Gastroesophageal sphincter (tissue), 4 donors: ENCODE data around the gene PLEKHO2. TPM values are rescaled to one million over a fixed set of nuclear protein-coding genes. Genes with fewer than 3 reads are reported as not detected.

Source experiments
- ATAC-seq: fragments of 150-250 bp; one replicate; pipeline ENCODE4 v1.9.1; 2016; ENCODE audit warnings: mild to moderate bottlenecking, moderate library complexity
- H3K27ac ChIP-seq, 4 donors: fragments of 200-600 bp; sonication (generic) in 3 of 4; 1 replicate in 3 of 4; 2 replicates in 1 of 4; pipeline ENCODE4 v1.5.1; 2016 to 2019
- H3K27me3 ChIP-seq: fragments of 200-600 bp; sonication (generic); one replicate; pipeline ENCODE4 v1.5.1; 2019
- H3K36me3 ChIP-seq, 2 donors: fragments of 200-600 bp; sonication (generic); one replicate each; pipeline ENCODE4 v1.5.1; 2019; ENCODE audit warnings: control low read depth in 1 of 2
- H3K4me1 ChIP-seq, 3 donors: fragments of 200-600 bp; sonication (generic); 1 replicate in 2 of 3; 2 replicates in 1 of 3; pipeline ENCODE4 v1.5.1; 2016 to 2019; ENCODE audit warnings: control low read depth in 2 of 3
- H3K4me3 ChIP-seq, 2 donors: fragments of 200-600 bp; sonication (generic); one replicate each; pipeline ENCODE4 v1.5.1; 2019; ENCODE audit warnings: mild to moderate bottlenecking in 1 of 2, moderate library complexity in 1 of 2
- H3K9me3 ChIP-seq, 3 donors: fragments of 200-600 bp; sonication (generic); one replicate each; pipeline ENCODE4 v1.5.1; 2017 to 2019; ENCODE audit warnings: control low read depth in 2 of 3
- CTCF ChIP-seq, 4 experiments: fragments of 200-600 bp in 2 of 4; fragments of 450-650 bp in 2 of 4; sonication (generic) in 1 of 4; IDR thresholded peaks; one replicate each; pipeline ENCODE4 v1.5.1; 2017 to 2019; ENCODE audit warnings: antibody characterized with exemption in 4 of 4, mild to moderate bottlenecking in 2 of 4, moderate library complexity in 2 of 4
- EP300 ChIP-seq: sonication (generic); formaldehyde crosslinking; IDR thresholded peaks from one replicate; pipeline ENCODE4 v1.6.1; 2017; ENCODE audit warnings: antibody characterized with exemption, mild to moderate bottlenecking
- POLR2A ChIP-seq, 2 donors: fragments of 450-650 bp; IDR thresholded peaks; one replicate each; pipeline ENCODE4 v1.6.1; 2017; ENCODE audit warnings: antibody characterized with exemption in 2 of 2, mild to moderate bottlenecking in 2 of 2, moderate library complexity in 1 of 2
- POLR2AphosphoS5 ChIP-seq: sonication (generic); formaldehyde crosslinking; IDR thresholded peaks from one replicate; pipeline ENCODE4 v1.6.1; 2017; ENCODE audit warnings: antibody characterized with exemption
- WGBS, 2 donors: methylation state at CpG; one replicate each; pipeline ENCODE4 v1.1.5; 2018; ENCODE audit warnings: low coverage in 1 of 2; 5-methylcytosine and 5-hydroxymethylcytosine counted together
- total RNA-seq, 4 donors: library from RNA; depleted of rRNA; stranded (reverse); fragments of >200 nt; gene quantifications; one replicate each; pipeline ENCODE4 v1.1.0, GENCODE V29; 2016

Gene PLEKHO2
- total RNA-seq, 4 donors from 2014 or later: 27.1 to 47.9 (median 43.1) TPM

DNA sequence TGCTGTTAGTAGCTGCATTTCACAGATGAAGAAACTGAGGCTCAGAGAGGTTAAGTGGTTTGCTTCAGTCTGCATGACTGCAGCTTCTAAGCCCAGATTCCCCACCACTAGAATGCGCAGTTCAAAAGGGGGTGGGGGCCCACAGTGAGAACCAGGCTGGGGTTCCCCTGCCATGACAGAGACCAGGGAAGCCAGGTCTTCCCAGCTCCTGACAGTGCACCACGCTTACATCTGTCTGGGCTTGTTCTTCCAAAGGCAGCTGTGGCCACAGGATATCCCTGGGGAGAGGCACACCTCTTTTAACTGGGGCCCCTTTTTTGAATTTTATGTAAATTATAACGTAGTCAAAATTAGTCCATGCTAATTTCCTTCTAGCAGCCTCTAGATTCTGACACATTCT, 5.3 kb downstream of the PLEKHO2 start:
- Histone ChIP-seq H3K4me3 (no peak overlapping the region), H3K4me1 (peaks cover 5 to 96% (median 56%) of the 10 kb centered on the region in 3 donors), H3K27ac (peak overlapping the region in 3 of 4 donors; percentile 91 to 100 (median 96)), H3K27me3 (no peaks in the 10 kb centered on the region), H3K36me3 (peaks cover 0 to 28% of the 10 kb centered on the region in 2 donors), H3K9me3 (no peaks in the 10 kb centered on the region)
- no peak for ATAC-seq
- TF ChIP-seq POLR2AphosphoS5 (no peak), POLR2A (IDR thresholded peaks at IDR 0.05) (no peak), EP300 (no peak), CTCF (IDR thresholded peaks at IDR 0.05) (no peak)
- WGBS, 2 donors: 77% methylated on average over 3 of the region's 3 CpGs; no CpG with 5 or more reads in 1 of the 2 donors

DNA sequence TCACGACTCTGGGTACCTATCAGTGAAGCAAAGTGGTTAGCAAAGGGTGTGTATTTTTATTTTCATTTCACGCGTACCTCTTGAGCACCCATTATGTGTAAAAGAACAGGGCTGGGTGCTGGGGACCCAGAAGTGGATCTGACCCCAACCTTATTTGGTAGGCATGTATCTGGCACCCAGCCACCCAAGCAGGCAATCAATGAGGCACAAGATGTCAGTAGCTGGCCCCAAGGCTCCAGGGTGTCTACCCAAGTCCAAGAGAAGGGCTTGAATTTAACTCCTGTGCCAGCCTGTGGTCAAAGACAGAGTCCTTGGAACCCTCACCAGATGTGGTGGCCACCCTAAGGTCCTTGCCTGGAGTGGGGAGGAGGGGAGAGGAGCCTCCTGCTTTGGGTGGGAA, 5.7 kb downstream of the PLEKHO2 start:
- Histone ChIP-seq H3K36me3 (peaks cover 0 to 29% of the 10 kb centered on the region in 2 donors), H3K4me1 (peaks cover 6 to 100% (median 60%) of the 10 kb centered on the region in 3 donors), H3K4me3 (no peak overlapping the region), H3K27me3 (no peaks in the 10 kb centered on the region), H3K9me3 (no peaks in the 10 kb centered on the region), H3K27ac (peak overlapping the region; percentile 1 to 100 (median 94))
- 60 to 80% methylated on average over 1 of the region's 3 CpGs for WGBS, 2 donors
- no peak for ATAC-seq
- TF ChIP-seq POLR2AphosphoS5: no peak
- no peak for TF ChIP-seq EP300
- TF ChIP-seq POLR2A (IDR thresholded peaks at IDR 0.05): no peak
- no peak for TF ChIP-seq CTCF (IDR thresholded peaks at IDR 0.05)

DNA sequence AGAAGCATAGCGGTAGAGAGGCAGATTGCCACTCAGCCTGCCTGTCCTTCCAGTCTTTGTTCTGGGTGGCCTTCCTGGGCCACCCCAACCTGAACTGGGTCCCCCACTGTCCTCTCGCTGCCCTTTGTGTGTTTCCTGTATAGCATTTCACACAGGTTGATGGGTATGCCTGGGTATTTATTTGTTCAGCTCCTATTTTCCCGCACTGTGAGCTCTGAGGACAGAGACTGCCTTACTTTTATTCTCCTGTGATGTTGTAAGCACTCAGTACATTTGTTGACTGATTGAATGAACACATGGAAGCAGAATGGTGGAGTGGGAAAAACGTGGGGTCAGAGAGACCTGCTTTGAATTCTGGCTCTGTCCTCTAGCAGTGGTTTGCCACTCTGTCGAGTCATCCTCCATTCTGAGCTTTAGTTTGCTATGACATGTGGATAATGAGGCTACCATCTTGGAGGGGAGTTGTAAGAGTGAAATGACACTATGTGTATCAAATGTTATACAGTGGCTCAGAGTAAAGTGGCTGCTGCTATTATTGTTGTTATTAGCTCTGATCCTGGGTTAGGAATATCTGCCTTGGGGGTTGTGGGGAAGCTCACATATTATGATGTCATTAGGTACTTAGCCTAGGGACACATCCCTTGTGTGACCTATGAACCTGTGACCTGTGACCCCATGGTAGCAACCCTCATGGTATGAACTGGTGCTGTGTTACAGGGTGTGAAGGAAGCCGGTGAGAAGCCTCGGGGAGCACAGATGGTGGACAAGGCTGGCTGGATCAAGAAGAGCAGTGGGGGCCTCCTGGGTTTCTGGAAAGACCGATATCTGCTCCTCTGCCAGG, 6.4 kb downstream of the PLEKHO2 start:
- ATAC-seq: no peak
- 74 to 81% methylated on average over 4 to 8 of the region's 8 CpGs for WGBS, 2 donors
- Histone ChIP-seq H3K36me3 (peaks cover 0 to 34% of the 10 kb centered on the region in 2 donors), H3K4me1 (peaks cover 6 to 100% (median 65%) of the 10 kb centered on the region in 3 donors), H3K9me3 (no peaks in the 10 kb centered on the region), H3K4me3 (no peak overlapping the region), H3K27ac (peak overlapping the region; percentile 1 to 100 (median 94)), H3K27me3 (no peaks in the 10 kb centered on the region)
- TF ChIP-seq POLR2A (IDR thresholded peaks at IDR 0.05): no peak
- no peak for TF ChIP-seq CTCF (IDR thresholded peaks at IDR 0.05)
- no peak for TF ChIP-seq EP300
- TF ChIP-seq POLR2AphosphoS5: no peak

DNA sequence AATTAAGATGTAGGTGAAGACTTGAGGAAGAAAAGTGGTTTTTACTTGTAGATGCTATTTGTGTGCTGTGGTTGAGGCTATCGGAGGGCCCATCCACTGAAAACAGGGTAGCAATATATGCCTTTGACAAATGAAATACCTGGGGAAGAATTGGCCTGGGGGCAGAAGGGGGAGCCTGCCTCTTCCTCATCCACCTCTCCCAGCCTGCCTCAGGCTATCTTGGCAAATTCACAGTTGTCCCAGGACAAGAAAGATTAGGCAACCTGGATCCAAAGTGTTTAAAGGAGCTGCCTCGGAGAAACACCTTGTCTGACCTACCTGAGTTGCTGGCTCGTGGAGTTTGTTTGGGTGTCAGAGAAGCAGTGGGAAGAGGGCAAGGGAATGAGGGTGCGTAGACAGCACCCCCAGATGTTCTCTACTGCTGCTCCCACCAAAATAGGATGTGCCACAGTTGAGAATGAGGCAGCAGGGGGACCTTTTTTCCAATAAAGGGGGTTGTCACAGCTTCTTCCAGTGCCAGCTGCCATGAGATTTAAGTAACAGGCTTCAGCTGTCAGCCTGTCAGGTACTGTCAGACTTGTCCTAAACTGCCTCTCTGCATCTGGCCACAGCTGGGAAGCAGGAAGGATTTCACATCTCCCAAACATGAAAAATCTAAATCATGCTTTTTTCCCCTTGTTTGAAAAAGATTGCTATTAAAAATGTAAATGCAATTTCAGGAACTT, 9.2 kb downstream of the PLEKHO2 start:
- H3K27me3 ChIP-seq: no peaks in the 10 kb centered on the region
- peaks cover 7 to 100% (median 71%) of the 10 kb centered on the region in 3 donors for H3K4me1 ChIP-seq
- no peak for ATAC-seq
- no peak overlapping the region for H3K4me3 ChIP-seq
- TF ChIP-seq POLR2A (IDR thresholded peaks at IDR 0.05) (no peak), CTCF (IDR thresholded peaks at IDR 0.05) (no peak), EP300 (no peak), POLR2AphosphoS5 (no peak)
- peaks cover 0 to 55% of the 10 kb centered on the region in 2 donors for H3K36me3 ChIP-seq
- no peaks in the 10 kb centered on the region for H3K9me3 ChIP-seq
- H3K27ac ChIP-seq: peak overlapping the region; percentile 88 to 96 (median 92)
- WGBS, 2 donors: 62 to 80% methylated on average over 4 of the region's 4 CpGs
